CD4-positive, CD25-positive, alpha-beta regulatory T cell (primary cell): ENCODE measurements around the gene FMN2. TPM values are rescaled to one million over a fixed set of nuclear protein-coding genes. Genes with fewer than 3 reads are reported as not detected.

Source experiments
- ATAC-seq, 2 donors: fragments of 150-1000 bp; cut with Tn5 transposase; one replicate each; pipeline ENCODE4 v1.10.0; 2021; ENCODE audit warnings: low read depth in 2 of 2, moderate number of reproducible peaks in 2 of 2, moderate library complexity in 1 of 2
- DNase-seq, 3 donors: peaks; one replicate each; pipeline versions ENCODE4 v3.0.0 to v3.0.0-alpha.2; 2012 to 2022; ENCODE audit warnings: mixed read lengths in 1 of 3
- H3K27ac ChIP-seq: one replicate; pipeline ENCODE4 v1.7.0; 2013; ENCODE audit warnings: mild to moderate bottlenecking, low read length; ENCODE audit not compliant: insufficient read depth, poor library complexity, severe bottlenecking
- H3K27me3 ChIP-seq: one replicate; pipeline ENCODE4 v1.7.0; 2013; ENCODE audit warnings: low read length; ENCODE audit not compliant: control insufficient read depth, insufficient read depth
- H3K36me3 ChIP-seq: one replicate; pipeline ENCODE4 v1.7.0; 2013; ENCODE audit warnings: mild to moderate bottlenecking, low read length, moderate library complexity; ENCODE audit not compliant: control insufficient read depth, insufficient read depth
- H3K4me1 ChIP-seq: 2 replicates; pipeline ENCODE4 v1.7.0; 2013; ENCODE audit warnings: mild to moderate bottlenecking, low read length; ENCODE audit not compliant: insufficient read depth, control insufficient read depth, poor library complexity, severe bottlenecking
- H3K4me3 ChIP-seq: one replicate; pipeline ENCODE4 v1.7.0; 2013; ENCODE audit warnings: low read depth, mild to moderate bottlenecking, low read length, moderate library complexity
- H3K9me3 ChIP-seq, 2 experiments: 1 replicate in 1 of 2; 2 replicates in 1 of 2; pipeline ENCODE4 v1.7.0; 2013; ENCODE audit warnings: low read length in 2 of 2, mild to moderate bottlenecking in 1 of 2, moderate library complexity in 1 of 2; ENCODE audit not compliant: control insufficient read depth in 2 of 2
- H3K27ac Mint-ChIP-seq, 3 donors: one replicate each; pipeline ENCODE4 v1.8.0; 2020 to 2022; ENCODE audit warnings: mild to moderate bottlenecking in 3 of 3, mixed read lengths in 3 of 3, moderate library complexity in 2 of 3
- H3K27me3 Mint-ChIP-seq: one replicate; pipeline ENCODE4 v1.8.0; 2022; ENCODE audit warnings: mild to moderate bottlenecking, mixed read lengths
- H3K36me3 Mint-ChIP-seq: one replicate; pipeline ENCODE4 v1.8.0; 2020; ENCODE audit warnings: mixed read lengths
- H3K4me1 Mint-ChIP-seq, 4 donors: one replicate each; pipeline ENCODE4 v1.8.0; 2020 to 2022; ENCODE audit warnings: mixed read lengths in 4 of 4, mild to moderate bottlenecking in 1 of 4
- H3K4me3 Mint-ChIP-seq, 4 donors: one replicate each; pipeline ENCODE4 v1.8.0; 2020 to 2022; ENCODE audit warnings: mild to moderate bottlenecking in 4 of 4, mixed read lengths in 4 of 4, moderate library complexity in 3 of 4
- H3K9me3 Mint-ChIP-seq, 7 donors: one replicate each; pipeline ENCODE4 v1.8.0; 2020 to 2022; ENCODE audit warnings: mixed read lengths in 7 of 7, mild to moderate bottlenecking in 3 of 7, moderate library complexity in 2 of 7
- polyA plus RNA-seq, 4 donors: library from polyadenylated mRNA; unstranded; fragments of 300-500 nt; fragmentation: Illumina TruSeq; gene quantifications; one replicate each; pipeline ENCODE4 v1.2.3, GENCODE V29; 2021
- total RNA-seq: library from RNA; stranded (reverse); gene quantifications from one replicate; pipeline ENCODE4 v1.2.3, GENCODE V29; 2022

The FMN2 gene
- total and polyA plus RNA-seq, 5 donors from 2014 or later = not detected

DNA sequence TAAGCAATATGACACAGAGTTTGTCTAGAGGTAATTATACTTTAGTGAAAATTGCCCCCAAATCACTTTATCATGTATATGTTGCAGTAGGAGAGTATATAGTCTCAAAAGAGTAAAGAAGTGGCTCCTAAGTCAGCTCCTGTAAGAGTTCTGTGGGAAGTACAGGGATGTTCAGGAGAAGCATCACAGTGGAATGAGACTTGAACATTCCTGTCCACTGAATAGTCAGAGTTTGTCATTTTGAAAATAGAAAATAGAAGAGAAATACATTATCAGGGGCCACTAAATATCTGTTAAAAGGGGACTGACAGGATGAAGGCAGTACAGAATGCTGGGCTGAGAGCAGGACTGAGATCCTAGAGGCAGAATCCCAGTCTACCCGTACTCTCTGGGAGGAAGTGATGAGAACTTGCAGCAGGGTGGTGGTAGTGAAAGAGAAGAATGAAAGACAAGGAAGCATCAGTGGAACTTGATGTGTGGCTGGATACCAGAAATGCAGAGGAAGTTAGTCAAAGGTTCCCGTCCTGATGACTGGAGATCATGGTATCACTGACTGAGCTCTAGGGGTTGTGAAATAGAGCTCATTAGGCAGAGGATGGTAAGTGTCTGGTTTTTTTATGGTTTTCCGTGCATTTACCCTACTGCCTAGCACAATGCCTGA, 153.4 kb downstream of the FMN2 start:
- ATAC-seq (no peak), DNase-seq (no peak)
- no peaks in the 10 kb centered on the region for H3K4me1 Mint-ChIP-seq
- no peaks in the 10 kb centered on the region for H3K27me3 Mint-ChIP-seq
- H3K4me3 Mint-ChIP-seq = no peak overlapping the region
- no peaks in the 10 kb centered on the region for H3K36me3 ChIP-seq
- no peaks in the 10 kb centered on the region for H3K4me1 ChIP-seq
- H3K27ac Mint-ChIP-seq = no peak overlapping the region
- H3K27me3 ChIP-seq = no peaks in the 10 kb centered on the region
- H3K27ac ChIP-seq = no peak overlapping the region
- no peaks in the 10 kb centered on the region for H3K36me3 Mint-ChIP-seq
- no peak overlapping the region for H3K4me3 ChIP-seq
- H3K9me3 ChIP-seq = no peaks in the 10 kb centered on the region
- peaks cover 3 to 17% (median 7%) of the 10 kb centered on the region in 7 donors for H3K9me3 Mint-ChIP-seq

DNA sequence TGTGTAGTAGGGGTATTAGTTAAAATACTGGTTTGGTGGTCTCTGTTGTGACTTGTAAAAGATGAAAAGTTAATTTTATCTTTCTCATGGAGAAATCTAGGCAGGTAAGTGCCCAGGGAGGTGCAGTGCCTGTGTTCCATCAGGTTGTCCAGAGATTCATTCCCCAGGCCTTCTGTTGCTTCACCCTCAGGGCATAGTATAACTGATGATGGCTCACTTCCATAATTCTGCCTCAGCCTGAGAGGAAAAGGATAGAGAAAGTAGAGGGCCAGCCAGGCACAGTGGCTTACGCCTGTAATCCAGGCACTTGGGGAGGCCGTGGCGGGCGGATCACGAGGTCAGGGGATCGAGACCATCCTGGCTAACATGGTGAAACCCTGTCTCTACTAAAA, 153.9 kb downstream of the FMN2 start:
- no peak overlapping the region for H3K4me3 Mint-ChIP-seq
- peaks cover 4 to 17% (median 7%) of the 10 kb centered on the region in 7 donors for H3K9me3 Mint-ChIP-seq
- Histone ChIP-seq H3K27me3 (no peaks in the 10 kb centered on the region), H3K9me3 (no peaks in the 10 kb centered on the region), H3K36me3 (no peaks in the 10 kb centered on the region), H3K27ac (no peak overlapping the region), H3K4me3 (no peak overlapping the region), H3K4me1 (no peaks in the 10 kb centered on the region)
- DNase-seq = no peak
- no peaks in the 10 kb centered on the region for H3K4me1 Mint-ChIP-seq
- no peaks in the 10 kb centered on the region for H3K36me3 Mint-ChIP-seq
- H3K27me3 Mint-ChIP-seq = no peaks in the 10 kb centered on the region
- H3K27ac Mint-ChIP-seq = no peak overlapping the region
- no peak for ATAC-seq

DNA sequence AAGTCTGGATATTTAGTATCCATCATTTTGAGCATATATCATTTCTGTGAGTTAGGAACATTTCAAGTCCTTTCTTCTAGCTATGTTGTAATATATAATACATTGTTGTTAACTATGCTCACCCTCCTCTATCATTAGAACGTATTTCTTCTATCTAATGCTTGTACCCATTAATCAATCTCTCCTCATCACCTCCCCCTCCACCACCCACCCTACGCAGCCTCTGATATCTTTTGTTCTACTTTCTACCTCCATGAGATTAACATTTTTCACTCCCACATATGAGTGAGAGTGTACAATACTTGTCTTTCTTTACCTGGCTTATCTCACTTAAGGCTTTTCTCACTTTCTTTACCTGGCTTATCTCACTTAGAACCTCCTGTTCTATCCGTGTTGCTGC, 156.2 kb downstream of the FMN2 start:
- DNase-seq = no peak
- H3K36me3 ChIP-seq = no peaks in the 10 kb centered on the region
- no peaks in the 10 kb centered on the region for H3K27me3 ChIP-seq
- H3K9me3 ChIP-seq = no peaks in the 10 kb centered on the region
- H3K27ac Mint-ChIP-seq = no peak overlapping the region
- no peaks in the 10 kb centered on the region for H3K4me1 Mint-ChIP-seq
- no peak overlapping the region for H3K4me3 ChIP-seq
- no peak for ATAC-seq
- no peak overlapping the region for H3K4me3 Mint-ChIP-seq
- H3K27me3 Mint-ChIP-seq = no peaks in the 10 kb centered on the region
- no peak overlapping the region for H3K27ac ChIP-seq
- H3K4me1 ChIP-seq = no peaks in the 10 kb centered on the region
- no peaks in the 10 kb centered on the region for H3K36me3 Mint-ChIP-seq
- H3K9me3 Mint-ChIP-seq = peaks cover 3 to 30% (median 10%) of the 10 kb centered on the region in 7 donors

DNA sequence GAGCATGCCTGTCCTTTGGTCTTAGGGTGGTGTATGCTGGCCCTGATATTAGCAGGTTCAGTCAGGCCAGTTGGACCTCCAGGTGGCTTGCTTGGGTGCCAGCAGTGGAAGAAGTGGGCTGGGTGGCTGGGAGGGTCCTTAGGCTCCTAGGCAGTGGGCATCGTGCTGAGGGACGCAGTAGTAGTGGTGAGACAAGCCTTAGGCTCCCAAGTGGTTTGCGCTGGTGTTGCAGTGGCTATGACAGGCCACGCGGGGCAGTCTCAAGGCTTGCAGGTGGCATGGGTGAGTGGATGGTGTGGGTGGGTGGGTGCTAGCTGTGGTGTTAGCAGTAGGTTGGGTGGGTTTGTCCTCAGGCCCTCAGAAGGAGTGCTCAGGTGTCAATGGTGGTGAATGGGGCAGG, 162.3 kb downstream of the FMN2 start:
- ATAC-seq = no peak
- H3K4me1 Mint-ChIP-seq = peaks cover 0 to 6% (median 0%) of the 10 kb centered on the region in 4 donors
- no peaks in the 10 kb centered on the region for H3K36me3 Mint-ChIP-seq

DNA sequence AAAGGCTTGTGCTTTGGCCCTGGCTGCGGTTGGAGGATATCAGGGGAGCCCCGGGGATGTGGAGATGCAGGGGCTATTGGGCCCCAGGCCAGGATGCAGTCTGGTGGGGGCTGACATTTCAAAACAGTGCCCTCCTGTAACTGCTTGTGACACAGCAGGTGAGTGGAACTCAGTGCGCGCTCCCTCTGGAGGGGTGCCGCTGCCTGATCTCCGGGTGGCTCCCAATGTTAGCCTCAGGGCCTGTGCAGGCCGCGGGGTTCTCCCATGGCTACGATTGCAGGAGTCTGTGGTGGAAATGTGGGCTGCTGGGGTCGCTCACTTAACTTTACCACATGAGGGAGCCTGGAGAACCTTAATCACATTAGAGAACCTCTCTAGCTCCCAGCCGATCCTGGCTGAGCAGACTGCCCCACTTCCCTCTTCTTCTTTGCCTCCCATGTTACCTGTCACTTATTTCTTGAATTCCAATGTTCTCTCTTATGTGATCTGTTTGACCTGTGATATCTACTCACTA, 163.2 kb downstream of the FMN2 start:
- no peak overlapping the region for H3K4me3 ChIP-seq
- no peaks in the 10 kb centered on the region for H3K27me3 ChIP-seq
- peaks cover 5 to 15% of the 10 kb centered on the region in 2 experiments for H3K9me3 ChIP-seq
- no peak for ATAC-seq
- Mint-ChIP-seq H3K27me3 (no peaks in the 10 kb centered on the region), H3K27ac (no peak overlapping the region), H3K36me3 (no peaks in the 10 kb centered on the region), H3K4me1 (peaks cover 0 to 6% (median 0%) of the 10 kb centered on the region in 4 donors), H3K9me3 (peaks cover 1 to 37% (median 17%) of the 10 kb centered on the region in 7 donors), H3K4me3 (no peak overlapping the region)
- no peaks in the 10 kb centered on the region for H3K4me1 ChIP-seq
- no peak overlapping the region for H3K27ac ChIP-seq
- no peak for DNase-seq
- H3K36me3 ChIP-seq = no peaks in the 10 kb centered on the region

More for the DNA sequence above, 162.3 kb downstream of the FMN2 start:
- H3K9me3 ChIP-seq = peaks cover 5 to 15% of the 10 kb centered on the region in 2 experiments
- H3K4me3 ChIP-seq = no peak overlapping the region
- no peaks in the 10 kb centered on the region for H3K4me1 ChIP-seq
- no peaks in the 10 kb centered on the region for H3K36me3 ChIP-seq
- no peak for DNase-seq
- Mint-ChIP-seq H3K27me3 (no peaks in the 10 kb centered on the region), H3K4me3 (no peak overlapping the region), H3K27ac (no peak overlapping the region), H3K9me3 (peaks cover 1 to 40% (median 18%) of the 10 kb centered on the region in 7 donors)
- no peak overlapping the region for H3K27ac ChIP-seq
- H3K27me3 ChIP-seq = no peaks in the 10 kb centered on the region

DNA sequence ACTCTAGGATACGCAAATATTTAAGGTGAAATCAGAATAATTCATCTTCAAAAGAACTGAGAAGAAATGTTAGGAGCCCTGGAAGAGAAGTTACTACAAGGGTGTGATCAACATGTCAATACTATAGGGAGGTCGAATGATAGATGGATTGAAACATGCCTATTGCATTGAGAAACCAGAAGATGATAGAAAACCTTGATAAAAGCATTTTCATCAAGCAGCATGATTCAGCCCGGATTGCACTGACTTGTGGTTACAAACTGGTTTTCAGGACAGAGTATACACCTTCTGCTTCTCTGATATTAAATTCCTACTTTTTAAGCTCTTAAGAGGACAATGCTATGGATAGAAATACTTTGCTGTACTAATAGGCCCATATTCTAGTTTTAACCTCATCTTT, 164.2 kb downstream of the FMN2 start:
- Mint-ChIP-seq H3K4me3 (no peak overlapping the region), H3K4me1 (peaks cover 0 to 6% (median 0%) of the 10 kb centered on the region in 4 donors), H3K27me3 (no peaks in the 10 kb centered on the region), H3K36me3 (no peaks in the 10 kb centered on the region), H3K9me3 (peaks cover 1 to 44% (median 17%) of the 10 kb centered on the region in 7 donors), H3K27ac (no peak overlapping the region)
- ATAC-seq (no peak), DNase-seq (no peak)
- no peaks in the 10 kb centered on the region for H3K4me1 ChIP-seq
- peaks cover 5 to 15% of the 10 kb centered on the region in 2 experiments for H3K9me3 ChIP-seq
- H3K36me3 ChIP-seq = no peaks in the 10 kb centered on the region
- no peak overlapping the region for H3K27ac ChIP-seq
- no peak overlapping the region for H3K4me3 ChIP-seq
- no peaks in the 10 kb centered on the region for H3K27me3 ChIP-seq

DNA sequence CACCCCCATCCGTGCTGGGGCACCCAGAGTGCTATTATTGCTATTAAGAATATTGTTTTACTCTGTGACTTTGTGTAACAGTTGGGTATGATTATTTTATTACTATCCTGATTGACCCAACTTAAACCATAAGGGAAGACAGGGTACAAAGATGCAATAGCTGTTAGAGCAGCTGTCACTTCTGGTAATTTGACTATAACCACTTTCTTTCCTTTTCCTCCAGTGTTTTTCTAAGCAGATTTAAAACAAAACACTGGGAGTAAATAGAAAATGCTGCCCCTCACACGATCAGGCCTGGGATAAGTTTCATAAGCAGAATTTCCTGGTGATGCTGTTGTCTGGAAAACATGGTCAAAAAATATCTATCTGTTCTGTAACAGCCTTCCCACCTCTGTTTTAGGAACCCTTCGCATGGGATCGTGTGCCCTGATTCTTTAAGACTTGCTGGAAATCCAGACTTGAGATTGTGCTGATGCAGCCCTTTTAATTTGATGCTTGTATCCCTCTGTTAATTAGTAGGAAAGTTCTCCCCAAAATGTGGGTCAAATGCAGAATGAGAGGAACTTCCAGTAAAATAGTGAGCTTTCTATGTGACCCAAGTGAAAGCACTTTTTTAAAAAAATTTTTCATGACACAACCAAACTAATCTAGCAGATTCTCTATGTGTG, 165.3 kb downstream of the FMN2 start:
- no peaks in the 10 kb centered on the region for H3K36me3 Mint-ChIP-seq
- H3K4me1 ChIP-seq = no peaks in the 10 kb centered on the region
- no peak overlapping the region for H3K27ac Mint-ChIP-seq
- H3K9me3 ChIP-seq = peaks cover 5 to 15% of the 10 kb centered on the region in 2 experiments
- H3K4me3 ChIP-seq = no peak overlapping the region
- no peaks in the 10 kb centered on the region for H3K36me3 ChIP-seq
- H3K4me3 Mint-ChIP-seq = peak overlapping the region in 1 of 4 donors; percentile 21
- H3K27me3 Mint-ChIP-seq = no peaks in the 10 kb centered on the region
- DNase-seq (no peak), ATAC-seq (no peak)
- no peak overlapping the region for H3K27ac ChIP-seq
- H3K27me3 ChIP-seq = no peaks in the 10 kb centered on the region
- H3K9me3 Mint-ChIP-seq = peaks cover 1 to 38% (median 16%) of the 10 kb centered on the region in 7 donors
- peaks cover 0 to 6% (median 0%) of the 10 kb centered on the region in 4 donors for H3K4me1 Mint-ChIP-seq
